Chondrocyte (in vitro differentiated cells): ENCODE data around the gene LHX3. TPM values are rescaled to one million over a fixed set of nuclear protein-coding genes. Genes with fewer than 3 reads are reported as not detected.

Experiments used
- DNase-seq: peaks from one replicate; pipeline ENCODE4 v3.0.0; 2021; ENCODE audit warnings: mixed read lengths, low spot score
- H3K27ac Mint-ChIP-seq: one replicate; pipeline ENCODE4 v1.8.0; 2021; ENCODE audit warnings: mild to moderate bottlenecking, moderate library complexity, mixed read lengths; ENCODE audit not compliant: unreplicated experiment
- H3K27me3 Mint-ChIP-seq: 2 replicates; pipeline ENCODE4 v1.8.0; 2021; ENCODE audit warnings: low read depth, mixed read lengths
- H3K36me3 Mint-ChIP-seq: 2 replicates; pipeline ENCODE4 v1.8.0; 2021; ENCODE audit warnings: low read depth, mixed read lengths
- H3K4me1 Mint-ChIP-seq: 2 replicates; pipeline ENCODE4 v1.8.0; 2021; ENCODE audit warnings: low read depth, mild to moderate bottlenecking, mixed read lengths
- H3K4me3 Mint-ChIP-seq: one replicate; pipeline ENCODE4 v1.8.0; 2021; ENCODE audit warnings: mild to moderate bottlenecking, moderate library complexity, mixed read lengths; ENCODE audit not compliant: unreplicated experiment
- H3K9me3 Mint-ChIP-seq: 2 replicates; pipeline ENCODE4 v1.8.0; 2021; ENCODE audit warnings: low read depth, mixed read lengths
- CTCF ChIP-seq: fragments of 200-600 bp; sonication (generic); IDR thresholded peaks from 2 replicates; pipeline ENCODE4 v1.5.0; 2021; ENCODE audit warnings: antibody characterized with exemption, mild to moderate bottlenecking, moderate library complexity
- total RNA-seq: library from RNA; stranded (reverse); gene quantifications from 3 replicates; pipeline ENCODE4 v1.2.1, GENCODE V29; 2021

The LHX3 gene
- total RNA-seq, 1 donor from 2014 or later, result not detected

- Mint-ChIP-seq H3K36me3 (no peaks in the 10 kb centered on the region), H3K27ac (peak overlapping the region; percentile 77), H3K9me3 (no peaks in the 10 kb centered on the region), H3K27me3 (no peaks in the 10 kb centered on the region), H3K4me3 (peak overlapping the region; percentile 80), H3K4me1 (peaks cover 24% of the 10 kb centered on the region)
- no peak for DNase-seq
- TF ChIP-seq CTCF, result no peak
These were observed 39.4 kb upstream of the LHX3 start for GRCh38 chr9:136244122-136244968.

GRCh38 chr9:136243631-136244030 is 38.7 kb upstream of the LHX3 start:
- no peak for TF ChIP-seq CTCF
- peaks cover 24% of the 10 kb centered on the region for H3K4me1 Mint-ChIP-seq
- H3K27me3 Mint-ChIP-seq, result no peaks in the 10 kb centered on the region
- no peak overlapping the region for H3K4me3 Mint-ChIP-seq
- H3K36me3 Mint-ChIP-seq, result no peaks in the 10 kb centered on the region
- no peak overlapping the region for H3K27ac Mint-ChIP-seq
- no peaks in the 10 kb centered on the region for H3K9me3 Mint-ChIP-seq
- no peak for DNase-seq

GRCh38 chr9:136242918-136243525 is 38.1 kb upstream of the LHX3 start:
- peak; percentile 27 for TF ChIP-seq CTCF
- Mint-ChIP-seq H3K27me3 (no peaks in the 10 kb centered on the region), H3K36me3 (no peaks in the 10 kb centered on the region), H3K4me3 (no peak overlapping the region), H3K4me1 (peaks cover 24% of the 10 kb centered on the region), H3K9me3 (no peaks in the 10 kb centered on the region), H3K27ac (no peak overlapping the region)
- no peak for DNase-seq

GRCh38 chr9:136242248-136242647 is 37.3 kb upstream of the LHX3 start:
- no peak for DNase-seq

More at GRCh38 chr9:136242248-136242647, 37.3 kb upstream of the LHX3 start:
- no peak for TF ChIP-seq CTCF
- Mint-ChIP-seq H3K36me3 (no peaks in the 10 kb centered on the region), H3K9me3 (no peaks in the 10 kb centered on the region), H3K4me3 (no peak overlapping the region), H3K27ac (no peak overlapping the region), H3K4me1 (peaks cover 24% of the 10 kb centered on the region), H3K27me3 (no peaks in the 10 kb centered on the region)
